ENCODE data around the gene SUCLG1.
"Not testable (repeated sequence)": the region's sequence is repeated elsewhere in the genome, so short reads cannot be mapped to it uniquely, and the experiment has no call there.

SUCLG1 gene

DNA sequence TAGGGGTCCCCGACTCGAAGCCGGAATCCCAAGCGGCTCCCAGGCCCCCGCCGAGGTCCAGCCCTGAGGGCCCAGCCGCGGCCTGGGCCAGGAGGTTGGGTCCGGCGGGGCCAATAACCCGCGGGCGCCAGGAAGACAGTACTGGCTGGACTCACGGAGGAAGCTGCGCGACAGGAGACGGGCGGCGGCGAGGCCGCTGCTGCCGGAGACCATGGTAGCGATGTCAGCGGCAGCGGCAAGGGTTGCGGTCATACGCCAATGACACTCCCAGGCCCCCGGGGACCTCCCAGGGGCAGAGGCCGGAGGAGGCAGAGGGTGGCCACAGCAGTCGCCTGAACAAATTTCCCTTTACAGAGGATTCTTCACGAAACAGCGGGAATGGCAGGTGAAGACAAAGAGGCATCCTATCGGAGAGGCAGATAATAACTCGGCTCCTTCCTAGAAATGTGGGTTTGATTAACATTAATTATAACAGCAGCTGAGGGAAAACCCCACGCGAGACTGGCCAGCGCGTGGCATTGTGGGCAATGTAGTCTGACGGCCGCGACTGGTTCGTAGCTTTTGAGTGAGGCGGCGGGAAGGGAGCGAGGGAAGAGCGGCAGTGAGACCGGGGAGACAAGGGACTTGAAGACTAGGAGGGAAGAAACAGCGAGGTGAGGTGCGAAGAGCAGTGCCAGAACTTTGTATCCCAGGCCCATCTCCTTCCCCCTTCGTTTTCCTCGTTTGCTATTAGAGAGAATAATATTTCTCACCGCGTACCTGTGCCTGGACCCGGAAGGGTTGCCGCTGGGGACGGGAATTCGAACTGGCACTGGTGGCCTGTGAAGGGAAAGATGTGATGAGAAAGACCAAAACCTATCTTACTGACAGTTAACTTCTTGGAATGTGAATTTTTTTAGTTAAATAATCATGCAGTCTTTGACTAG is at the start of gene SUCLG1:
Gene SUCLG1, minus strand, starts transcription at position 263 of the 926 bp plus-strand sequence. Its CDS starts 11 bp downstream, at position 252.
- peak; percentile 77 for DNase-seq

DNA sequence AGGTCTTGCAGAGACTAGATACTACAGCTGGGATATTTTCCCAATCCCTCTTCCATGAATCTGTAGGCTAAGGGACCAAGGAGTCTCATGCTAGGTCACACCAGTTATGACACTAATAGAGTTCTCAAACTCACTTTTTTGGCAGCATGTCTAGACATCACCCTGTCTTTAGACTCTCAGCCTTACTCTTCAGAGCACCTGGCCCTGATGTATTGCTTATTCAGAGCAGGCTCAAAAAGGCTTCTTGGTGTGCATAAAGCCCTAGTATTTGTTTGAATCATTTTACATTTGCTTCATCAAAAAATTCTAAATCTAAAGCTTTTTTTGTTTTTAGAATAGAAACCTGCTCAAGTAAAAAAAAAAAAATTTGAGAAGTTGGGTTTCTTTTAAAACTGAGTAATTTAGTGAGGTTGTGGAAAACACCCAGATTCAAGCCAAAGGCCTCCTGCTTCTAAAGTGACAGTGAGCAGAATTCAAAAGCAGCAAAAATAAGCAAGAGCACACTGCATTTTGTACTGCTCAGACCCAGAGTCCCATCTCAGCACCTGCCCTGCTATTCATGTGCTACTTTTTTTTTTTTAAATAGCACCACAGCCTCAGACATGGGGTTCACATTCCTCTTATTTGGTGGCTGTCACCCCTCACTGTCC is 39.2 kb upstream of the SUCLG1 start:
- no peak for DNase-seq

DNA sequence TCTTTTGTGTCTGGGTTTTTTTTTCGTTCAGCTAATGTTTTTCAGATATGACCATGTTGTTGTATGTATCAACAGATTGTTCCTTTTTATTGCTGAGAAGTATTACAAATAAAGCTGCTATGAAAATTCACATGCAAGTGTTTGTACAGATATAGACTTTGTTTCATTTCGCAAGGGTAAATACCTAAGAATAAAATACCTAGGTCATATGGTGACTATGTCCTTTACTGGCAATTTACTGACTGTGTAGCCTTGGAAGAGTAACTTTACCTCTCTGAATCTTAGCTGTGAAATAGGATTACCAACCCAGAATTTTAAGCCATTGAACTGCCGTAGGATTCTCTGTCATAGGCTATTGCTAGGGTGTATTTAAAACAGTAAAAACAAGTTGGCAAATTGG is 38.2 kb upstream of the SUCLG1 start:
- no peak for DNase-seq

DNA sequence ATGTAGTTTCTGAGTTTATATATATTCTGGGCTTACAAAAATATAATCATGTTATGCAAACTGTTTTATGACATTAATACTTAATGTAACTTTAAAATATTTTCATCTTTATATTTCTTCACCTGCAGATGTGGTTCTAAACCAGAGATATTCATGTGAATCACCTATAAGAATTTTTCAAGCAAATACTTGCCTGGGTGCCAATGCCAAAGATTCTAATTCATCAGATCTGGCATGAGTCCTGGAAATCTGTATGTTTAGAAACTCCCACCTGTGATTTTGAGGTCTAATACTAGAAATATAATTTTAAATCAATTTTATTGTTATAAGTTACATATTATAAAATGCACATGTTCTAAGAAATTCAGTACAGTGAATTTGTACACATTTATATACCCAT is 37.3 kb upstream of the SUCLG1 start:
- DNase-seq, result no peak

DNA sequence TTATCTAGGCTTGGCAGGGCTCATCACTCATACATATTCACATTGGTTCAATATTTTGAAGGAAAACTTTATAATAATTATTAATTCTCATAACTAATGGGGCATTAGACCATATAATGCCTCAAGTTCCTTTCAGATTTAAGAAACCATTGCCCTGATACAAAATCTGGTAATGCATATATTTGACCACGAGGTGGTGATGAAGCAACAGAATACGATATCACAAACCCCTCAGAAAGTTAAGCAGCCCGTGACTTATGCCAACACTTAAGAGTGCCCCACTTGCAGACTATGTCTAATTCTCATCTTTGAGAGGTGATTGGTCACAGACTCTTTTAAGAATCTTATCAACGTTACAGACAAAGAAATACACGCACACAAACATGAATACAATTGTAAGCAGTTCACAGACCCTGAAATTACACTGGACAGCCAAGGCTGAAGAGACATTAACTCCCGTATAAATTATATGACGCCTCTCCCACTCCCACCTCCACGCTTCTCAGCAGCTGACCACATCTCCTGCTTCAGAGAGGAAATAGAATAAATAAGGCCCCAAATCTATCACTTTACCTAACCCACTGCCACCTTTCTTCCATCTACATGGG is 36.6 kb upstream of the SUCLG1 start:
- DNase-seq, result no peak

DNA sequence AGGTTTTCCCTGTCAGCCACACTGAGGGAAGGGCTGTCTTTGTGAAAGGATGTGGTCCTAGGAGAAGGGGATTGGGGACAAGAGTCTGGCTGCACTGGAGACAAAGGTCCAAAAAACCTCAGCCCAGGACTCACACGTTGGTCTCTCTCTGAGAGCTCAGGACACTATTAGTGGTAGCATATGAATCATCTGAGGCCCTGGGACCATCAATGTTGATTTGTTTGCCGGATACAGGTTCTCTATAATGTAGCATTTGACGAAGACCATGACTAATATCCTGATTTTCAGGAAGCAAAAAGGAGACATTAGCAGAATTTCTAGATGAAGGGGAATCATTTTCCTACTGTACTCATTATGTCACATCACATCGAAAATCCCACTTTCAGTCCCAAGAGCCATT is 35.0 kb upstream of the SUCLG1 start:
- DNase-seq, result no peak

DNA sequence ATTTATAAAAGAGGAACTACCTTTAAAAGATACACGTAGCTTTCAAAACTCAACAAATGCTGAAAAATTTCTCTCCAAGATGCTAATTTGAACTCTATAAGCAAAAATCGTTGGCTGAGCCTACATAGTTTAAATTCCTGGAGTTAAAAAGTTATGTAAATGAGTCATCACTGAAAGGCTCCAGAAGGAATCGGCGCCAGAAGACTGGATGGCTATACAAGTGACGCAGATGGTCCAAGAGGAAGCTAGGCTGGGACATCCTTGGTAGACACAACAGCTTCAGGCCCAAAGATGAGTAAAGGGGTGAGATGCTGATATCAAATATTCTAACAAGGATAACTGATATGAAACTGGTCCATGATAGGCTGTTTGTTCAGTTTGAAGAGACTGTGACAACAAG is 34.4 kb upstream of the SUCLG1 start:
- no peak for DNase-seq

DNA sequence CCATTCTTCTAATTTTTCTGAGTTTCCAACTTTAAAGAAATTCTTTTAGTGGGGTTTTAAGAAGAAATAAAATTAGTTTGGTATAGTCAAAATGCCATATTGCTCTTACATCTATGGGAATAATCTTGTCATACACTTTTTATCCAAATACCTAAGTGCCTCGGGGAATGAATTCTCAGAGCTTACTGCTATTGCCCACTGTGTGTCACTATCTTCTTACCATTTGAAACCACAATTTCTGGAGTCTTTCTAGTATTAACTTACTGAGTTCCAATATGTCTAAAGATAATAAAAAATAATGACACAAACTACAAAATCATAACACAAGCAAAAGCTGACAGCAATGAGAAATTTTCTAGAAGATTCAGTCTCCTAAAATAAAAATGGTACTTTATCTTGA is 33.5 kb upstream of the SUCLG1 start:
- DNase-seq, result no peak

DNA sequence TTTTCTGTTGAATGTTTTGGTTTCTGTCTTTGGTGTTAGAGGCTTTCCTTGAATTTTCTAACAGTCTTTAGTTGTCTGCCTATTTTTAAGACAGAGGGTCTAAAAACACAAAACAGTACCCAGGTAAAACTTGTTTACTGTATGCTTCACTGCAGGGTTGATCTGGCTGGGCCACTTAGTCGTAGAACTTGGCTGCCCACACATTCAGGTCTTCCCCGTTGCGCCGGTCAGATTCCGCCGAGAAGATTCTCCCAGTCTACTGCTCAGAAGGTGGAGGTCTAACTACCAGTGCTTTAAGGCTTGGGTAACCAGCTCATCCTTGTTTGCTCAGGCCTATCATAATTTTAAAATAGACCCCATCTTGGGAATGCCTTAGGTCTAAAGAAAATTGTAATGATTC is 32.7 kb upstream of the SUCLG1 start:
- DNase-seq, result no peak

DNA sequence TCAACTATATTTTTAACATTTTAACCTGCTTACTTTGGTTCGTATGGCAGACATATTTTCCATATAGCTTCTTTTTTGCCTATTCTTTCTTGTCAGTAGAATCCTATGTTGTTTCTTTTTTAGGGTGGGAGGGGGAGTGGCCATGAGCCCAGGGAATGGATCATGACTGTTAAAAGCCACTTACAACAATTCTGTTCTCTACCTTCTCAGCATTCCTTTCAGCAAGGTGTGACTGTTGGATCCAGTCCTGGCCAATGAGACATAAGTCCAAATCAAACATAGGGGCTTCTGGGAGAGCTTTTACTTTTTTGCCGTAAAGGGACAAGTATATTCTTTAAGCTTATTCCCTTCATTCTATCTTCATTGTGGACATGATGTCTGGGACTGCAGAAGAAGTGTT is 32.2 kb upstream of the SUCLG1 start:
- DNase-seq, result no peak

DNA sequence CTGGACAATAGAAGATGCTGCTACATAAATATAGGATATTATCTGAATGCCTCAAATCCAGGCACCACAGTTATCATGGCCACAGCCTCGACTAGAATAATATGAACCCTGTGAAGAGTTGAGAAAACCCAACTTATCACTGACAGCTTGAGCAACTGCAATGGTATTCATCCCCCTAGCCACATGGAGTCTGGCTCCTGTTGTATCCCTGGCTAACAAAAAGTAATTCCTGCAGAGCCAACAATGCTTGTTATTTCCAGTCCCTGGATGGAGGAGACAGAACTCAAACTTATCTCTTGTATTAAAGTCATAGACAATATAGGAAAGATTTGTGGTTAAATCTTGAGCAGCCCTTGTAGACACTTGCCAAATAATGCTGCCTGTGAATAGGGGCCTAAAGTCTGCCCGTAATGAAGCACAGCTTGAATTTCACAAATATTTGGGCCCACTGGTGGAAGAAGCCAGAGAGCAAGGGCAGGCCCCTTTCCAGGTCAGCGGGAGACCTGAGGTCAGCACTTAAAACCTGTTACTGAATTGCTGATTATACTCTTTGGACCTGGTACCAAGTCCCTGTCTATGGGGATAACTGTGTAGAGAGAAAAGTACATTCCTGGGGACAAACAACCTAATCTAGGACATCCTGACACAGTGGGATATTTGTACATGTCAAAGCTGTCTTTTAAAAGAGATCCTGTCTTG is 28.4 kb upstream of the SUCLG1 start:
- no peak for DNase-seq

DNA sequence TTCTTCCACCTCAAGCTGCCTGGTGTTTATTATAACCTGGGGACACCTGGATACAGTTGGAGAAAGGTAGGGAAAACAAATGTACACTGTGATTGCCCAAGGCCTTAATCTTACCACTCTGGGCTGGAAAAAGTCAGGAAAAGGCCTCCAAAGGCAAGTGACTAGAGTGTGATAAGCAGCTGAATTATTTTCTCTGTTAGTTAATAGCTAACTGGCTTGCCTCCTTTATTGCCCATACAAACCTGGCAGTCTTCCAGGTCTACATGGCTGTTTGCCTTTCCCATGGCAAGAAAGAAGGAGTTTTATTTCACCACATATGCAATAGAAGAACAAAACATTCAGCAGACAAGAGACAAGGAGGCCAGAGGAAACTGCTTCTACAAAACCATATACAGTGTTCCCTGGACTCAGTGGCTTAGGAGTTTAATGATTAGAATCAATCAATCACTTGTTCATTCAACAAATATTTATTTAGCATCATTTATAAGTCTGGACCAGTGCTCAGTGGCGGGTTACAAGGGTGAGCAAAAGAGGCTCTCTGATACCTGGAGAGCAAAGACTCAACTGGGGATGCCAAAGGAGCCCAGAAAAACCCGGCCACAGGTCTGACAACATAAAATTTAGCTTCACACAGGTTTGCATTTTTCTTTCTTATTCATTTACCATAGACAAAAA is 27.5 kb upstream of the SUCLG1 start:
- DNase-seq, result no peak

DNA sequence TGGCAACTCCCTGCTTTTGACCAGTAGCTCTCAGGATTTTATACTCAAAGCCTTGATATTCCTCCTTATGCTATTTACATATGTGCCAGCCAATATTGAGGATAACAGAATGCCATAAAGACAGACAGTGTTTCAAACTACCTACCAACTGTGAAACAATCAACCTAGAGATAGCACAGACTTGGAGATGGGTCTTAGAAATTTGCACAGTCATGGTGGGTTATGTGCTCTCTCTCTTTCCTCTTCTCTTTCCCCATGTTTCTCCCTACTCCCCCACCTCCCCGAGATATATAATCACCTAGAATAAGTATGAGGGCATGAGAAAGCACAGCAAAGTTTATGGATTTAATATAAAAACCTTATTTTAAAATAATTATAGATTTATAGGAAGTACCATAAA is 24.2 kb upstream of the SUCLG1 start:
- DNase-seq, result no peak

DNA sequence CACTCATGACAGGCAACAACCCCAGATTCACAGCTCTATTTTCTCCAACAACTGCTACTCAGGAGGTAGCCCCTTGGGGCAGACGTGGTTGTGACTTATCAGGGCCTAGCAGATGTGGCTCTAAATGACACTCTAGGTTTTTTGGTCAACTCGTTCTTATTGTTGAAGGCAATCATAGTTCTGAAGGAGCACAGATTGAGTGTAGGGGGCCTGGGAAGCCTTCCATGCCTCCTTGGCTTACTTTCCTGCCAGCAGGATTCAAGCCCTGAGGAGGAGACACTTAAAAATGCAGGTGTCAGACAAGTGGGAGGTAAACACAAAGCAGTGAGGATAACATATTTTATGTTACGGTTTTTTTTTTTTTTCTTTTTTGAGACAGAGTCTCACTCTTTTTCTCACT is 23.5 kb upstream of the SUCLG1 start:
- no peak for DNase-seq

DNA sequence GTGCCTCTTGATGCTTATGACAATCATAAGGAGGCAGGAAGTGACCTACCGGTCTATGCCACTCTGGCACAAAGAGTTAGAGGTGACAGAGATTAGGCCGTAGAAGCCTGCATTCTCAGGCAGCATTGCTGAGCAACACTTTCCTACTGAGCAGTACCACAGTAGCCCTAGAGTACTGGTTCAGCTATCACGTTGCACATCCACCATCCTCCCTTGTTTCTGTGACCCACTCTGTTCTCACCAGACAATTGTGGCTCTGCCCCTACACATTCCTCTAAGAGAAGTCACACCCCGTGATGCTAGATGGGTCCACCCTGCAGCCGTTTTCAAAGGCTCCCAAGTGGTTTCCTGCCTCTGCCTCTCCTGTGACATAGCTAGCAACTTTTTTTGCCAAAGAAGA is 22.6 kb upstream of the SUCLG1 start:
- DNase-seq, result no peak

DNA sequence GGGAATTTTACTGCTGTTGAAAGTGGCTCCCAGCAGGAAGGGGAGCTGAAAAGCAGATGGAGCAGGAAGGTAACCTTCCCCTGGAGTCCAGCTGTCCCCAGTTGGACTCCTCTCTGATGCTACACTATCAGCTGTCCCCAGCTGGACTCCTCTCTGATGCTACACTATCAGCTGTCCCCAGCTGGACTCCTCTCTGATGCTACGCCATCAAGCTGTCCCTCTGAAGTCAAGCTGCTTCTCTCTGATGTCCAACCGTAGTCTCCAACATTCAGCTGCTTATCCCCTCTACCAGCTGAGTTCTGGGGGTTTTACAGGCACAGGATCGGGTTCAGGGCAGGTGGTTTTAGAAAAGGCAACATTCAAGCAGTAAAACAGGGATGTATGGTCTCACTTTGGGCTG is 19.8 kb upstream of the SUCLG1 start:
- DNase-seq, result no peak

DNA sequence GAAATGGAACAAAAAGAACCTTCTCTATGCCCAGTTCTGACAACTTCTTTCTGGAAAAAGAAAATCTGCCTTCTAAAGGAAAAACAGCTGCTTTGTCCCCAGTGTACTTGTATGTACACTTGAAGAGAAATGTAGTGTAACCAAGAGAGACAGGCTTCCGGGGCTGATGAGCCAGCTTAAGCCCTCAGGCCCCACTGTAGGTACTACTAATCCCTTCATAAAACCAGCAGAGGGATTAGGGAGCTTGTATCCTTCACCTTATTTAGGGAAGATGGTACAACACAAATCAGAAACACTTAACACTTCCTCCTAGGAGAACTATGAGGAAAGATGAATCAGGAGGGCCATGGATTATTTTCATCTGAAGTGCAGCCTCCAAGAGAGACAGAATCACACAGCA is 18.8 kb upstream of the SUCLG1 start:
- DNase-seq, result no peak

DNA sequence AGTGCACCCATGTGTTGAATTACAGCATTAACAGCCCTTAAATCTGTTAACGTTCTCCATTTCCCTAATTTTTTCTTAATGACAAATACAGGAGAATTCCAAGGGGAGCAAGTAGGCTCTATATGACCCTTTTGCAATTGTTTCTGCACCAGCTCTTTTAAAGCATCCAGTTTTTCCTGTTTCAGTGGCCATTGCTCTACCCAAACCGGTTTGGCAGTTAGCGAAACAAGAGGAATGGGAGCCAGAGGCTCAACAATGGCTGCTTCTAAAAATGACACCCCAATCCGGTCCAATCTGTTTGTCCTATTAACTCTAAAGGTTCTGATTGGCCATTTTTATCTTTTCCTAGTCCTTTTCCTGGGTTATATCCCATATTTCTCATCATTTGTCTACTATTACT is 15.1 kb upstream of the SUCLG1 start:
- DNase-seq, result no peak

DNA sequence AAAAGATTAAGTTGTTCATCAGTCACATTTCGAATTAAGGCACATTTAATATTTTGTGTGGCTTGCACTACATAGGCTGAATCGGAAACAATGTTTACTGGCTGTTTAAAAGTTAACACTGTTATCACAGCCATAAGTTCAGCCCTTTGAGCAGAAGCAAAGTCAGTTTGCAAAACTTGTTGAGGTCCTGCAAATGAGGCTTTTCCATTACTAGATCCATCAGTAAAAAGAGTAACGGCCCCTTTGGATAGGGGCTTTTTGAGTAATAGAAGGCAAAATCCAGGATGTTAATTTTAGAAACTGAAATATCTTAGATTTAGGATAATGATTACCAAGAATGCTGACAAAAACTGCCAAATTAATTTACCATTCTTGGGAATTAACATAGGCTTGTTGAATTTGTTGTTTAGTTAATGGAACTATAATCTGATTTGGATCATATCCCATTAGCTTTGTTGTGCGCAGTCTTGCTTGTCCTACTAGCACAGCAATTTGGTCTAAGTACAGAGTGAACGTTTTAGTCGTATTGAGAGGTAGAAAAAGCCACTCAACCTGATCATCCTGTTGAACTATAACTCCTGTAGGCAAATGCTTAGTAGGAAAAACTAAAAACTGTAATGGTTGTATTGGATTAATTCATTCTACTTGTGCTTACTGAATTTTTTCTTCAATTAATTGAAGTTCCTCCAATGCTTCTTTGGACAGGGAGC is 13.9 kb upstream of the SUCLG1 start:
- DNase-seq, result no peak

DNA sequence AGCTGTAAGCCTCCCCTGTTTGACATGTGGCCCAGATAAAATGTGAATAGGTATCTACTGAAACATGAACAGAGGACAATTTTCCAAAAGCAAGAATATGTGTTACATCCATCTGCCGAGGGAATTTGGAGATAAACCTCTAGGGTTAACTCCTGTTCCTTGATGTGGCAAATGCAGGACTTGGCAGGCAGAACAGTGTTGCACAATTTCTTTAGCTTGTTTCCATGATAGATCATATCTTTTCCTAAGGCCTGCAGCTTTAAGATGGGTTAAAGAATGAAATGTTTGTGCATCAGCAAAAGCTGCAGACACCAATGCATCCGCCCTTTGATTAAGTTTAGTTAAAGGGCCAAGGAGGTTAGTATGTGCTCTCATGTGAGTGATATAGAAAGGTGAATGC is 13.3 kb upstream of the SUCLG1 start:
- not testable (repeated sequence) for DNase-seq

DNA sequence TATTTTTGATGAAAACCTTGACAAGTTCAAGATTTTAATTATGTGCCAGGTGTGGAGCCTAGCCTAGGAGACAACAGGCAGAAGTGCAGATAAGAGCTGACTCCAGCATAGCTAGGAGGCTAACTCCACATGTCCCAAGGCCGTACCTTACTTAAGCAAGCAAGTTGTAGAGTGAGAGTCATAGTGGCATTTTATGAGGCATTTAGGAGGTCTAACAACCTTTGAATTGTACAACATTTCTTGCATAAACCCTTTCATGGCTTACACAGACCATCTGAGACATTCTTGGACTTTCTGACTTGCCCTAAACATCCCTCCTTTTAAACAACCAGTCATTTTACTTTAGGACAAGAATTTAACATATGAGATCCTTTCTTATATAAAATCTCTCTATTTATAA is 8.3 kb upstream of the SUCLG1 start:
- DNase-seq, result no peak

DNA sequence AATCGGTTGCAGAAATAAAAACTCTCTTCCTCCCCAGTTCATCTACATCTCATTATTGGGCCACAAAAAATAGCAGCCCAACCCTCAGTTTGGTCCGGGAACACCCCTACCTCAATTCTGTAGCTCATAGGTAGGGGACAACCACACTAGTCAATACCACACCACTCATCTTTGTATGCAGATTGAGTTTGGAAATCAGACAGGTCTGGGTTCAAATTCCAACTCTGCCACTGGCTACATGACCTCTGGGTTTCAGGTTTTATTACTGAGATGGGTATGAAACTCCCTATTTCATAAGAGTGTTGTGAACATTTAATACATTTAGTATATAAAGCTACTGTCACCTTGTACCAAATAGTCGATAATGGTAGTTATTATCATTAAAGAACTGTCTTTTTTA is 2.2 kb upstream of the SUCLG1 start:
- DNase-seq, result no peak

All from NK-92 treated with Interleukin-12 subunit alpha and Interleukin-12 subunit beta, amount 100 ng/mL, for 24 hours (cell line).